SK-N-SH (cell line): Measurements from ENCODE around the gene TINAGL1.

Source experiments
- EZH2phosphoT487 ChIP-seq: fragments of 200-600 bp; sonication (generic); IDR thresholded peaks from 2 replicates; pipeline ENCODE4 v1.6.1; 2017; ENCODE audit warnings: low read depth, mixed run types, mild to moderate bottlenecking, antibody characterized with exemption, moderate library complexity, borderline replicate concordance
- GABPA ChIP-seq: IDR thresholded peaks from 2 replicates; pipeline ENCODE4 v1.4.0; 2012; ENCODE audit warnings: low read depth, mild to moderate bottlenecking
- GATA2 ChIP-seq: sonication (generic); formaldehyde crosslinking; IDR thresholded peaks from 2 replicates; pipeline ENCODE4 v1.5.0; 2020; ENCODE audit warnings: mild to moderate bottlenecking, missing genetic modification reagents
- JUND ChIP-seq: IDR thresholded peaks from 2 replicates; pipeline ENCODE4 v1.4.0; 2012
- MXI1 ChIP-seq: IDR thresholded peaks from 2 replicates; pipeline ENCODE4 v1.6.1; 2012; ENCODE audit warnings: mild to moderate bottlenecking, low read depth, low read length, improper control_type of control experiment
- NFIC ChIP-seq: IDR thresholded peaks from 2 replicates; pipeline ENCODE4 v1.4.0; 2012; ENCODE audit warnings: borderline replicate concordance
- SIN3A ChIP-seq: IDR thresholded peaks from 2 replicates; pipeline ENCODE4 v1.6.1; 2012; ENCODE audit warnings: low read depth, mild to moderate bottlenecking, low read length, moderate library complexity, borderline replicate concordance
- TAF1 ChIP-seq: IDR thresholded peaks from 2 replicates; pipeline ENCODE4 v1.6.1; 2012; ENCODE audit warnings: low read depth, mild to moderate bottlenecking, low read length, moderate library complexity, borderline replicate concordance
- TCF12 ChIP-seq: IDR thresholded peaks from 2 replicates; pipeline ENCODE4 v1.4.0; 2012
- TF ChIP-seq, protein P1 (sequence below): fragments of 150-350 bp; IDR thresholded peaks from 2 replicates; pipeline ENCODE4 v1.6.1; 2017; ENCODE audit warnings: antibody characterized with exemption, low read length, low read depth, borderline replicate concordance
- TF ChIP-seq, protein P2 (sequence below): IDR thresholded peaks from 2 replicates; pipeline ENCODE4 v1.4.0; 2012; ENCODE audit warnings: low read depth
- TF ChIP-seq, protein P3 (sequence below): IDR thresholded peaks from 2 replicates; pipeline ENCODE4 v1.6.1; 2012; ENCODE audit warnings: mild to moderate bottlenecking, low read depth, low read length, moderate library complexity
- TF ChIP-seq, protein P4 (sequence below): fragments of 150-350 bp; IDR thresholded peaks from 2 replicates; pipeline ENCODE4 v1.6.1; 2016; ENCODE audit warnings: mild to moderate bottlenecking, low read depth, low read length

DNA sequence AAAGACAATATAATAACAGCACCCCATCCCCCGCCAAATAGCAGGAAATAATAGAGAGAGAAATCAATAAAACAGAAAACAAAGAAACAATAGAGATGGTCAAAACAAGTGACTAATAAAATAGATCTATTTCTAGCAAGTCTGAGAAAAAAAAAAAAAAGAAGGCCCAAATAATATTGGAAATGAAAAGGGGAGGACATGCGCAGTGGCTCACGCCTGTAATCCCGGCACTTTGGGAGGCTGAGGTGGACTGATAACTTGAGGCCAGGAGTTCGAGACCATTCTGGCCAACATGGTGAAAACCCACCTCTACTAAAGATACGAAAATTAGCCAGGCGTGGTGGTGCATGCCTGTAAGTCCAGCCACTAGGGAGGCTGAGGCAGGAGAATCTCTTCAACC lies 22.7 kb downstream of the TINAGL1 start:
- TF ChIP-seq TCF12 (no peak), EZH2phosphoT487 (no peak), TAF1 (no peak), GATA2 (CRISPR knock-in tag) (no peak), JUND (no peak), GABPA (no peak), SIN3A (no peak), MXI1 (no peak), NFIC (no peak)
- TF ChIP-seq, protein P1, sequence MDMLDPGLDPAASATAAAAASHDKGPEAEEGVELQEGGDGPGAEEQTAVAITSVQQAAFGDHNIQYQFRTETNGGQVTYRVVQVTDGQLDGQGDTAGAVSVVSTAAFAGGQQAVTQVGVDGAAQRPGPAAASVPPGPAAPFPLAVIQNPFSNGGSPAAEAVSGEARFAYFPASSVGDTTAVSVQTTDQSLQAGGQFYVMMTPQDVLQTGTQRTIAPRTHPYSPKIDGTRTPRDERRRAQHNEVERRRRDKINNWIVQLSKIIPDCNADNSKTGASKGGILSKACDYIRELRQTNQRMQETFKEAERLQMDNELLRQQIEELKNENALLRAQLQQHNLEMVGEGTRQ, result no peak
- TF ChIP-seq, protein P2, sequence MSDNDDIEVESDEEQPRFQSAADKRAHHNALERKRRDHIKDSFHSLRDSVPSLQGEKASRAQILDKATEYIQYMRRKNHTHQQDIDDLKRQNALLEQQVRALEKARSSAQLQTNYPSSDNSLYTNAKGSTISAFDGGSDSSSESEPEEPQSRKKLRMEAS, result no peak
- TF ChIP-seq, protein P3, sequence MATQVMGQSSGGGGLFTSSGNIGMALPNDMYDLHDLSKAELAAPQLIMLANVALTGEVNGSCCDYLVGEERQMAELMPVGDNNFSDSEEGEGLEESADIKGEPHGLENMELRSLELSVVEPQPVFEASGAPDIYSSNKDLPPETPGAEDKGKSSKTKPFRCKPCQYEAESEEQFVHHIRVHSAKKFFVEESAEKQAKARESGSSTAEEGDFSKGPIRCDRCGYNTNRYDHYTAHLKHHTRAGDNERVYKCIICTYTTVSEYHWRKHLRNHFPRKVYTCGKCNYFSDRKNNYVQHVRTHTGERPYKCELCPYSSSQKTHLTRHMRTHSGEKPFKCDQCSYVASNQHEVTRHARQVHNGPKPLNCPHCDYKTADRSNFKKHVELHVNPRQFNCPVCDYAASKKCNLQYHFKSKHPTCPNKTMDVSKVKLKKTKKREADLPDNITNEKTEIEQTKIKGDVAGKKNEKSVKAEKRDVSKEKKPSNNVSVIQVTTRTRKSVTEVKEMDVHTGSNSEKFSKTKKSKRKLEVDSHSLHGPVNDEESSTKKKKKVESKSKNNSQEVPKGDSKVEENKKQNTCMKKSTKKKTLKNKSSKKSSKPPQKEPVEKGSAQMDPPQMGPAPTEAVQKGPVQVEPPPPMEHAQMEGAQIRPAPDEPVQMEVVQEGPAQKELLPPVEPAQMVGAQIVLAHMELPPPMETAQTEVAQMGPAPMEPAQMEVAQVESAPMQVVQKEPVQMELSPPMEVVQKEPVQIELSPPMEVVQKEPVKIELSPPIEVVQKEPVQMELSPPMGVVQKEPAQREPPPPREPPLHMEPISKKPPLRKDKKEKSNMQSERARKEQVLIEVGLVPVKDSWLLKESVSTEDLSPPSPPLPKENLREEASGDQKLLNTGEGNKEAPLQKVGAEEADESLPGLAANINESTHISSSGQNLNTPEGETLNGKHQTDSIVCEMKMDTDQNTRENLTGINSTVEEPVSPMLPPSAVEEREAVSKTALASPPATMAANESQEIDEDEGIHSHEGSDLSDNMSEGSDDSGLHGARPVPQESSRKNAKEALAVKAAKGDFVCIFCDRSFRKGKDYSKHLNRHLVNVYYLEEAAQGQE, result no peak
- TF ChIP-seq, protein P4, sequence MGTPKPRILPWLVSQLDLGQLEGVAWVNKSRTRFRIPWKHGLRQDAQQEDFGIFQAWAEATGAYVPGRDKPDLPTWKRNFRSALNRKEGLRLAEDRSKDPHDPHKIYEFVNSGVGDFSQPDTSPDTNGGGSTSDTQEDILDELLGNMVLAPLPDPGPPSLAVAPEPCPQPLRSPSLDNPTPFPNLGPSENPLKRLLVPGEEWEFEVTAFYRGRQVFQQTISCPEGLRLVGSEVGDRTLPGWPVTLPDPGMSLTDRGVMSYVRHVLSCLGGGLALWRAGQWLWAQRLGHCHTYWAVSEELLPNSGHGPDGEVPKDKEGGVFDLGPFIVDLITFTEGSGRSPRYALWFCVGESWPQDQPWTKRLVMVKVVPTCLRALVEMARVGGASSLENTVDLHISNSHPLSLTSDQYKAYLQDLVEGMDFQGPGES, result no peak
